Astrocyte of the cerebellum (primary cell): ENCODE data around the gene GRIN2C.

Experiments
- DNase-seq: peaks from one replicate; pipeline ENCODE4 v3.0.0-alpha.2; 2011; ENCODE audit warnings: low read depth
- H3K4me3 ChIP-seq: 2 replicates; pipeline ENCODE4 v1.5.1; 2011; ENCODE audit warnings: mild to moderate bottlenecking, low read depth, low read length, moderate library complexity
- in situ Hi-C: cut with HindIII; loops from 2 replicates; pipeline ENCODE4 v1.10.0; 2017; ENCODE audit warnings: low sequenced_read_pairs
- TF ChIP-seq, protein P1 (sequence below): IDR thresholded peaks from 2 replicates; pipeline ENCODE4 v1.5.1; 2012; ENCODE audit warnings: low read length, low read depth, moderate library complexity, mild to moderate bottlenecking; ENCODE audit errors: missing control alignments

GRIN2C gene

DNA sequence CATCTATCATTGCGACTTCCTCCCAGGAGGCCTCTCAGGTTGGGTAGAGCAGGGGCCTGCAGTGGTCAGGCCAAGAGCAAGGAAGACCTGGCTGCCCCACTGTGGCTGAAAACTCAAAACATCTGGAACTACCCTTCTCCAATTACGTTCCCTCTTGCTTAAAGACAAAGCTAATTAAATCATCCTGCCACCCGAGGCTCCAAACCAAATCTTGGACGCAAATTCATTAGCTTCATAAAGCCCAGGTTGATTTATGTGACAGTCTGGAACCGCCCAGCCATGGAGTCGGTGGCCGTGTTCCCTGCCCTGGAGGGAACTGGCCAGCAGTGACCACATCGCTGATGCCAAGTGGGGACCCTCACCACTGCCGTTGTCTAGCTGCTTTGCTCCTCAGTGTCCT is 21.4 kb downstream of the GRIN2C start:
- DNase-seq = no peak
- no peak overlapping the region for H3K4me3 ChIP-seq
- in situ Hi-C loops = no loop called here
- TF ChIP-seq, protein P1, sequence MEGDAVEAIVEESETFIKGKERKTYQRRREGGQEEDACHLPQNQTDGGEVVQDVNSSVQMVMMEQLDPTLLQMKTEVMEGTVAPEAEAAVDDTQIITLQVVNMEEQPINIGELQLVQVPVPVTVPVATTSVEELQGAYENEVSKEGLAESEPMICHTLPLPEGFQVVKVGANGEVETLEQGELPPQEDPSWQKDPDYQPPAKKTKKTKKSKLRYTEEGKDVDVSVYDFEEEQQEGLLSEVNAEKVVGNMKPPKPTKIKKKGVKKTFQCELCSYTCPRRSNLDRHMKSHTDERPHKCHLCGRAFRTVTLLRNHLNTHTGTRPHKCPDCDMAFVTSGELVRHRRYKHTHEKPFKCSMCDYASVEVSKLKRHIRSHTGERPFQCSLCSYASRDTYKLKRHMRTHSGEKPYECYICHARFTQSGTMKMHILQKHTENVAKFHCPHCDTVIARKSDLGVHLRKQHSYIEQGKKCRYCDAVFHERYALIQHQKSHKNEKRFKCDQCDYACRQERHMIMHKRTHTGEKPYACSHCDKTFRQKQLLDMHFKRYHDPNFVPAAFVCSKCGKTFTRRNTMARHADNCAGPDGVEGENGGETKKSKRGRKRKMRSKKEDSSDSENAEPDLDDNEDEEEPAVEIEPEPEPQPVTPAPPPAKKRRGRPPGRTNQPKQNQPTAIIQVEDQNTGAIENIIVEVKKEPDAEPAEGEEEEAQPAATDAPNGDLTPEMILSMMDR = no peak

GRCh38 chr17:74836691-74837467 is 22.8 kb downstream of the GRIN2C start:
- DNase-seq = no peak
- in situ Hi-C loops = no loop called here
- TF ChIP-seq, protein P1 = no peak
- no peak overlapping the region for H3K4me3 ChIP-seq

DNA sequence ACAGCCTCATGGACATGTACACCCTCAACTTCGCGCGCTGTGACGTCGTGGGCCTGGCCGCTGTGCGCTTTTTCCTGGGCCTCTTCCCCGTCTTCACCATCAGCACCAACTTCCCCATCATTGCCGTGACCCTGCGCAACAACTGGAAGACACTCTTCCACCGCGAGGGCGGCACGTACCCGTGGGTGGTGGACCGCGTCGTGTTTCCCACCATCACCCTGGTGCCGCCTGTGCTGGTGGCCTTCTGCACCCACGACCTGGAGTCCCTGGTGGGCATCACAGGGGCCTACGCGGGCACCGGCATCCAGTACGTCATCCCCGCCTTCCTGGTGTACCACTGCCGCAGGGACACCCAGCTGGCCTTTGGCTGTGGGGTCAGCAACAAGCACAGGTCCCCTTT is 23.5 kb downstream of the GRIN2C start:
- TF ChIP-seq, protein P1 = no peak
- no peak for DNase-seq
- H3K4me3 ChIP-seq = no peak overlapping the region
- in situ Hi-C loops = no loop called here

DNA sequence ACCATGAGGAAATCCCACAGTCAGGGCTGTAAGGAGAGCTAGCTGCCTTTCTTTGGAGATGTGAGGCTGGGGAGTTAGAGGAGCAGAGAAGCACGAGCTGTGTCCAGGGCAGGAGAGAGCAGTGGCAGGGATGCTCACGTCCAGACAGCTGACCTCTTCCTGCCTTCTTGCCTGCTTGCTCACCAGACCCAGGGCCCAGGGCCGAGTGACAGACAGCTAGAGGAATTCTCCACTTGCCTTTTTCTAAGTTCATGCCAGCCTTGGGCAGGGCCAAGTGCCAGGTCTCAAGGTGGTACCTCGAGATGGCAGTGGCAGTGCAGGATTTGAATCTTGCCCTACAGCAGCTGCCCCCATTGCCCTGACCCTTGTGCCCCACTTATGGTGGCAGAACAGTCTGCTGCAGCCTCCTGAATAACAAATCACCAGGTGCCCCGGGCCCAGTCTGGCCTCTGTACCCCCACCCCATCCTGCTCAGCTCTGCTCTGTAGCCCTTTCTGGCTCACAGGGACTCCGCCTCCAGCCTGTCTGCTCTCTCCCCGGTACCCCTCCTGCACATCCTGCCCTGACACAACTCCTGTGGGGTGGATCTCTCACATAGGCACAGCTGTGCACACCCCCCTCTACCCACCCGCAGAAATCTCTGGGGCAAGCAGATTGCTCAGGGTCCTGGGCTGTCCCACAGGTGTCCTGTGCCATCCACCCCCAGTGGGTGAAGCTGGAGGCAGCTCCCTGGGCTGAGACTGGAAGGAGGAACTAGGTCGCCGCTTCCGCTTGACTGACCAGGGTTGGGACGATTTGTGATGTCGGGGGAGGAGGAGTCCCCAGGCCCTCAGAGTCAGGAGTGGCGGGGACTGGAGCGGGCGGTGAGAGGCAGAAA is 25.9 kb downstream of the GRIN2C start:
- TF ChIP-seq, protein P1 = no peak
- in situ Hi-C loops = no loop called here
- H3K4me3 ChIP-seq = no peak overlapping the region
- DNase-seq = no peak

DNA sequence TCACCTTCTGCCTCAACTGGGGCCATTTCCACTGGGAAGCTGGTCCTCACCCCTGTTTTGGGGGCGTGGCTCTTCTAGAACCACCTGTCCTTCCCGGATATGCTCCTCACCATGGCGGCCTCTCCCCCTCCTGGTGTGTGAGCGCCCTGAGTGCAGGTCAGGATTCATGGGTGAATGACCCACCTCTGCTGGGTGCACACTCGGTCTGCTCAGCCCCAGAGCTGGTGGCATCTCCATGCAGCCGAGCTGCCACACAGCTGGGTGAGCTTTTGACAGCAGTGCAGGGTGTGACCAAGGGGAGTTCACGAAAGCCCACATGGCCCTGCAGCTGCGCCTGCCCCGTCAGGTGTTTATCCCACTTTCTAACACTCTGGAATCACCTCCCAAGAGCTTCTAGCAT is 27.3 kb downstream of the GRIN2C start:
- no peak overlapping the region for H3K4me3 ChIP-seq
- DNase-seq = no peak
- in situ Hi-C loops = no loop called here
- TF ChIP-seq, protein P1 = no peak

DNA sequence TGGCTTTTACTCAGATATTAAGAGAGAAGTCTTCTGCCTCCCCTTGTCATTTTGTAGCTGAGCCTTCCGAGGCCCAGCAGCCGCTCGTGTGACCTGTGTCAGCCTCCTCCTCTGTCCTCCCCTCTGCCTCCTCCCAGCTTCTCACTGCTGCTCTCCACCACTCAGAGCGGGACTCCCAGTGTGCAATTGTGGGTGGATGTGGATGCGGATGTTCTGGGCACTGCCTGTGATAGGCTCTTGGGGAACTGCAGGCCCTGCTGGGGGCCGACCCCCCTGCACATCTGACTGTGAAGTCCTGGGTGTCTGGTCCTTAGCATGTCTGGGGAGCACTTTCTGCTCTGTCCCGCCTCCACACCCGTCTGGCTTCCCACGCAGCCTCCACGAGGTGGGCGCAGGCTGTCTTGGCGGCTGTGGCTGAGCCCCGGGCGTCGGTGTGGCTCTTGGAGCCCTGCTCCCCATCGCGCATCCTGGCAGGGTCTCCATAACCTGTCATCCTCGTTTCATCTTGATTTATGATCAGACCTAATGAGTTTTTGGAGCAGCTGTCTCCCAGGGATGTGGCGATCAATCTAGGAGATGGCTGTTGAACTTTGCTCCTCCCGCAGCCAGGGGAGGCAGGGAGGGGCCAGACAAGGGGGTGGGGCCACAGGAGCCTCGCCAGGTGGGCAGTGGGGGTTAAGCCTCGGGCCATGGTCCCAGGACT is 28.1 kb downstream of the GRIN2C start:
- no peak for DNase-seq
- in situ Hi-C loops = no loop called here
- no peak overlapping the region for H3K4me3 ChIP-seq
- TF ChIP-seq, protein P1 = no peak
